SK-N-SH (cell line): ENCODE data around the gene KCTD11. TPM values are rescaled to one million over a fixed set of nuclear protein-coding genes. Genes with fewer than 3 reads are reported as not detected.
"Not testable (repeated sequence)": the region's sequence is repeated elsewhere in the genome, so short reads cannot be mapped to it uniquely, and the experiment has no call there.

ENCODE experiments used
- CTCF ChIA-PET: fragments of 300-600, 350-600 bp; formaldehyde crosslinking; extraction: SDS; loops from one replicate; lab custom pipeline; 2021; lab: Yijun Ruan, JAX
- POLR2A ChIA-PET: fragments of 350-600 bp; sonication (Branson Sonifier 250); formaldehyde crosslinking; extraction: SDS; loops from one replicate; lab custom pipeline; 2020; ENCODE audit warnings: antibody characterized with exemption, inconsistent platforms; lab: Yijun Ruan, JAX
- DNase-seq: peaks from one replicate; pipeline ENCODE4 v3.0.0; 2012
- H2AFZ ChIP-seq: fragments of 200-600 bp; sonication (generic); 2 replicates; pipeline ENCODE4 v1.8.1; 2016; ENCODE audit warnings: antibody characterized with exemption, mild to moderate bottlenecking, low read depth
- H3F3A ChIP-seq: fragments of 200-600 bp; sonication (generic); replicated peaks from 2 replicates; pipeline ENCODE3; 2016; ENCODE audit warnings: antibody characterized with exemption, mild to moderate bottlenecking; ENCODE audit not compliant: insufficient read depth
- H3K27ac ChIP-seq, 2 experiments: fragments of 200-500 bp in 1 of 2; fragments of 200-600 bp in 1 of 2; sonication (Bioruptor generic) in 1 of 2; sonication (generic), shearing (Covaris generic) in 1 of 2; 2 replicates each; pipeline versions ENCODE4 v1.5.1 to v1.6.1; 2014 to 2016; ENCODE audit warnings: low read depth in 2 of 2, inconsistent platforms in 1 of 2, low read length in 1 of 2, mild to moderate bottlenecking in 1 of 2, mixed read lengths in 1 of 2
- H3K27me3 ChIP-seq: fragments of 200-600 bp; sonication (generic), shearing (Covaris generic); 2 replicates; pipeline ENCODE4 v1.6.1; 2016; ENCODE audit warnings: mixed run types; ENCODE audit not compliant: insufficient read depth
- H3K36me3 ChIP-seq, 2 experiments: fragments of 200-500 bp in 1 of 2; fragments of 200-600 bp in 1 of 2; sonication (Bioruptor generic) in 1 of 2; sonication (generic) in 1 of 2; replicated peaks in 1 of 2; 2 replicates each; pipeline versions ENCODE3 to v1.5.1; 2014 to 2016; ENCODE audit warnings: low read length in 1 of 2, mild to moderate bottlenecking in 1 of 2; ENCODE audit not compliant: insufficient read depth in 2 of 2, control insufficient read depth in 1 of 2
- H3K4me1 ChIP-seq, 2 experiments: fragments of 200-500 bp in 1 of 2; fragments of 200-600 bp in 1 of 2; sonication (Bioruptor generic) in 1 of 2; sonication (generic), shearing (Covaris generic) in 1 of 2; 2 replicates each; pipeline versions ENCODE4 v1.5.1 to v1.6.1; 2014 to 2016; ENCODE audit warnings: low read depth in 1 of 2, low read length in 1 of 2, mixed run types in 1 of 2; ENCODE audit not compliant: insufficient read depth in 2 of 2, control insufficient read depth in 1 of 2
- H3K4me2 ChIP-seq: fragments of 200-600 bp; sonication (generic), shearing (Covaris generic); 2 replicates; pipeline ENCODE4 v1.6.1; 2017; ENCODE audit warnings: mixed run types
- H3K4me3 ChIP-seq, 2 experiments: fragments of 200-500 bp in 1 of 2; fragments of 200-600 bp in 1 of 2; sonication (Bioruptor generic) in 1 of 2; sonication (generic), shearing (Covaris generic) in 1 of 2; 2 replicates each; pipeline versions ENCODE4 v1.5.1 to v1.8.1; 2014 to 2016; ENCODE audit warnings: low read depth in 2 of 2, inconsistent platforms in 1 of 2, low read length in 1 of 2, mild to moderate bottlenecking in 1 of 2, mixed read lengths in 1 of 2, moderate library complexity in 1 of 2
- H3K79me2 ChIP-seq: fragments of 200-600 bp; sonication (generic); 2 replicates; pipeline ENCODE4 v1.8.1; 2017; ENCODE audit warnings: mild to moderate bottlenecking; ENCODE audit not compliant: insufficient read depth
- H3K9ac ChIP-seq: fragments of 200-600 bp; sonication (generic); 2 replicates; pipeline ENCODE4 v1.6.1; 2017; ENCODE audit warnings: mixed run types
- H3K9me2 ChIP-seq: fragments of 200-600 bp; sonication (generic); 2 replicates; pipeline ENCODE4 v1.6.1; 2017; ENCODE audit warnings: mixed run types
- H3K9me3 ChIP-seq: fragments of 200-600 bp; sonication (generic); 2 replicates; pipeline ENCODE4 v1.6.1; 2017; ENCODE audit warnings: mixed run types, mild to moderate bottlenecking, moderate library complexity
- H4K20me1 ChIP-seq: fragments of 200-600 bp; sonication (generic); 2 replicates; pipeline ENCODE4 v1.6.1; 2017; ENCODE audit warnings: mild to moderate bottlenecking, mixed run types; ENCODE audit not compliant: insufficient read depth
- CHD2 ChIP-seq: fragments of 150-350 bp; IDR thresholded peaks from 2 replicates; pipeline ENCODE4 v1.6.1; 2018; ENCODE audit warnings: low read length; ENCODE audit not compliant: partially characterized antibody
- ELF1 ChIP-seq: IDR thresholded peaks from 2 replicates; pipeline ENCODE4 v1.4.0; 2012
- EP300 ChIP-seq, 2 experiments: IDR thresholded peaks; 2 replicates each; pipeline versions ENCODE4 v1.4.0 to v1.6.1; 2012; ENCODE audit warnings: borderline replicate concordance in 1 of 2, low read depth in 1 of 2, low read length in 1 of 2
- EZH2phosphoT487 ChIP-seq: fragments of 200-600 bp; sonication (generic); IDR thresholded peaks from 2 replicates; pipeline ENCODE4 v1.6.1; 2017; ENCODE audit warnings: low read depth, mixed run types, mild to moderate bottlenecking, antibody characterized with exemption, moderate library complexity, borderline replicate concordance
- GATA2 ChIP-seq: sonication (generic); formaldehyde crosslinking; IDR thresholded peaks from 2 replicates; pipeline ENCODE4 v1.5.0; 2020; ENCODE audit warnings: mild to moderate bottlenecking, missing genetic modification reagents
- JUND ChIP-seq: IDR thresholded peaks from 2 replicates; pipeline ENCODE4 v1.4.0; 2012
- MEF2A ChIP-seq: IDR thresholded peaks from 2 replicates; pipeline ENCODE4 v1.4.0; 2012; ENCODE audit warnings: low read depth, borderline replicate concordance
- MXI1 ChIP-seq: IDR thresholded peaks from 2 replicates; pipeline ENCODE4 v1.6.1; 2012; ENCODE audit warnings: mild to moderate bottlenecking, low read depth, low read length, improper control_type of control experiment
- NRF1 ChIP-seq: IDR thresholded peaks from 2 replicates; pipeline ENCODE4 v1.6.1; 2012; ENCODE audit warnings: low read depth, mild to moderate bottlenecking, low read length
- PBX3 ChIP-seq: IDR thresholded peaks from 2 replicates; pipeline ENCODE4; 2012
- POLR2AphosphoS5 ChIP-seq: IDR thresholded peaks from 2 replicates; pipeline ENCODE4 v1.6.1; 2012; ENCODE audit warnings: low read depth, low read length
- RXRA ChIP-seq: IDR thresholded peaks from 2 replicates; pipeline ENCODE4 v1.4.0; 2012; ENCODE audit warnings: low read depth, mild to moderate bottlenecking, borderline replicate concordance
- SMC3 ChIP-seq: IDR thresholded peaks from 2 replicates; pipeline ENCODE4 v1.6.1; 2012; ENCODE audit warnings: low read depth, low read length, improper control_type of control experiment
- TAF1 ChIP-seq: IDR thresholded peaks from 2 replicates; pipeline ENCODE4 v1.6.1; 2012; ENCODE audit warnings: low read depth, mild to moderate bottlenecking, low read length, moderate library complexity, borderline replicate concordance
- TCF12 ChIP-seq: IDR thresholded peaks from 2 replicates; pipeline ENCODE4 v1.4.0; 2012
- USF1 ChIP-seq: IDR thresholded peaks from 2 replicates; pipeline ENCODE4 v1.4.0; 2012; ENCODE audit warnings: low read depth, borderline replicate concordance
- YY1 ChIP-seq: IDR thresholded peaks from 2 replicates; pipeline ENCODE4 v1.4.0; 2012; ENCODE audit warnings: low read depth, mild to moderate bottlenecking
- WGBS: methylation state at CpG from one replicate; pipeline ENCODE4 v1.1.6; 2017; ENCODE audit warnings: low lambda C conversion rate; 5-methylcytosine and 5-hydroxymethylcytosine counted together
- polyA plus RNA-seq, 3 experiments: library from polyadenylated mRNA; depleted of rRNA; stranded (reverse); fragments of >200 nt; gene quantifications; 2 replicates each; pipeline ENCODE4 v1.2.3, GENCODE V29; 2012
- TF ChIP-seq, protein P1 (sequence below): IDR thresholded peaks from 2 replicates; pipeline ENCODE4 v1.4.0; 2012; ENCODE audit warnings: low read depth, borderline replicate concordance
- TF ChIP-seq, protein P2 (sequence below): fragments of 150-350 bp; IDR thresholded peaks from 2 replicates; pipeline ENCODE4 v1.6.1; 2017; ENCODE audit warnings: antibody characterized with exemption, low read length, low read depth, borderline replicate concordance
- TF ChIP-seq, protein P3 (sequence below): IDR thresholded peaks from 2 replicates; pipeline ENCODE4 v1.6.1; 2012; ENCODE audit warnings: mild to moderate bottlenecking, low read depth, low read length, moderate library complexity

Gene KCTD11
- polyA plus RNA-seq, 1 of the 3 experiments (the other 2 are of a cell fraction): 9.5 TPM

DNA sequence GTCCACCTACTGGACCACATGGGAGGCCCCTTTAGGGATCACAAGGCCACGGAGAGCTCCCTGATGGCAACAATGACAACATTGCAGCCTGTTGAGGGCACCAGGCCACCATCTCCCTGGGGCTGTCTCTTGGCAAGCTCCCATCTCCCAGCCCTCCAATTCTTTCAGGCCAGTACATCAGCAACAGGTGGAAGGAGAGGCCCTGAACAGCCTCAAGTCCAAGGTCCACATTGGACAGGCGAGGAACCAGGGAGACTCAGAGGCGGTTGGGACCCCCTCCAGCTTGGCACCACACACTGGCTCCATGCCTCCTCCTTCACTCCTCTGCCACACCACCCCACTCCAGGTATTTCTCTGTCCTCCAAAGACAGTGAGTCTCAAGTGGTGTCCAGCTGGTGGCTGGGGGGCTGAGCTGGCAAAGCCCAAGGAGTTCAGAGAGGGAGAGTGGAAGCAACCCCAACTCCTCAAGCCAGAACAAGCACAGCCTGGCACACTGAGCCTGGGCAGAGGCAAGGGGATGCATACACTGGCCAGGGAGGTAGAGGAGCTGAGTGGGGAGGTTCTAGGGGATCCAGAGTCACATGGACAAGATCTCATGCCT, 16.9 kb upstream of the KCTD11 start:
- no peak overlapping the region for H3K9ac ChIP-seq
- CTCF ChIA-PET: interaction anchor here (0.9 to 4.8 kb wide), 4 partner anchors 10 to 39 kb away, joined by 3 to 33 read pairs (median 18); no protein-coding TSS in a partner anchor
- POLR2A ChIA-PET: no interaction called here
- DNase-seq: no peak
- H3F3A ChIP-seq: no peaks in the 10 kb centered on the region
- no peaks in the 10 kb centered on the region for H3K9me3 ChIP-seq
- peaks cover 3 to 6% of the 10 kb centered on the region in 2 experiments; a peak in 2 of 4 replicates for H3K4me1 ChIP-seq
- H2AFZ ChIP-seq: no peak overlapping the region
- no peak overlapping the region for H3K4me3 ChIP-seq
- no peaks in the 10 kb centered on the region for H3K9me2 ChIP-seq
- WGBS: 83% methylated on average over 1 of the region's 3 CpGs
- no peaks in the 10 kb centered on the region for H4K20me1 ChIP-seq
- H3K4me2 ChIP-seq: no peak overlapping the region
- H3K79me2 ChIP-seq: no peaks in the 10 kb centered on the region
- no peaks in the 10 kb centered on the region for H3K36me3 ChIP-seq
- H3K27ac ChIP-seq: no peak overlapping the region
- TF ChIP-seq, protein P1, sequence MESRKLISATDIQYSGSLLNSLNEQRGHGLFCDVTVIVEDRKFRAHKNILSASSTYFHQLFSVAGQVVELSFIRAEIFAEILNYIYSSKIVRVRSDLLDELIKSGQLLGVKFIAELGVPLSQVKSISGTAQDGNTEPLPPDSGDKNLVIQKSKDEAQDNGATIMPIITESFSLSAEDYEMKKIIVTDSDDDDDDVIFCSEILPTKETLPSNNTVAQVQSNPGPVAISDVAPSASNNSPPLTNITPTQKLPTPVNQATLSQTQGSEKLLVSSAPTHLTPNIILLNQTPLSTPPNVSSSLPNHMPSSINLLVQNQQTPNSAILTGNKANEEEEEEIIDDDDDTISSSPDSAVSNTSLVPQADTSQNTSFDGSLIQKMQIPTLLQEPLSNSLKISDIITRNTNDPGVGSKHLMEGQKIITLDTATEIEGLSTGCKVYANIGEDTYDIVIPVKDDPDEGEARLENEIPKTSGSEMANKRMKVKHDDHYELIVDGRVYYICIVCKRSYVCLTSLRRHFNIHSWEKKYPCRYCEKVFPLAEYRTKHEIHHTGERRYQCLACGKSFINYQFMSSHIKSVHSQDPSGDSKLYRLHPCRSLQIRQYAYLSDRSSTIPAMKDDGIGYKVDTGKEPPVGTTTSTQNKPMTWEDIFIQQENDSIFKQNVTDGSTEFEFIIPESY: no peak
- TF ChIP-seq ELF1 (no peak), MXI1 (no peak), USF1 (no peak), YY1 (no peak), TCF12 (no peak), PBX3 (no peak), POLR2AphosphoS5 (no peak), RXRA (no peak), CHD2 (no peak), JUND (no peak), NRF1 (no peak), EP300 (IDR thresholded peaks at IDR 0.05; ENCODE audit: borderline replicate concordance in 1 of 2, low read depth in 1 of 2, low read length in 1 of 2) (no peak), MEF2A (no peak), TAF1 (no peak), GATA2 (CRISPR knock-in tag) (no peak), SMC3 (no peak), EZH2phosphoT487 (no peak)
- TF ChIP-seq, protein P2, sequence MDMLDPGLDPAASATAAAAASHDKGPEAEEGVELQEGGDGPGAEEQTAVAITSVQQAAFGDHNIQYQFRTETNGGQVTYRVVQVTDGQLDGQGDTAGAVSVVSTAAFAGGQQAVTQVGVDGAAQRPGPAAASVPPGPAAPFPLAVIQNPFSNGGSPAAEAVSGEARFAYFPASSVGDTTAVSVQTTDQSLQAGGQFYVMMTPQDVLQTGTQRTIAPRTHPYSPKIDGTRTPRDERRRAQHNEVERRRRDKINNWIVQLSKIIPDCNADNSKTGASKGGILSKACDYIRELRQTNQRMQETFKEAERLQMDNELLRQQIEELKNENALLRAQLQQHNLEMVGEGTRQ: no peak
- TF ChIP-seq, protein P3, sequence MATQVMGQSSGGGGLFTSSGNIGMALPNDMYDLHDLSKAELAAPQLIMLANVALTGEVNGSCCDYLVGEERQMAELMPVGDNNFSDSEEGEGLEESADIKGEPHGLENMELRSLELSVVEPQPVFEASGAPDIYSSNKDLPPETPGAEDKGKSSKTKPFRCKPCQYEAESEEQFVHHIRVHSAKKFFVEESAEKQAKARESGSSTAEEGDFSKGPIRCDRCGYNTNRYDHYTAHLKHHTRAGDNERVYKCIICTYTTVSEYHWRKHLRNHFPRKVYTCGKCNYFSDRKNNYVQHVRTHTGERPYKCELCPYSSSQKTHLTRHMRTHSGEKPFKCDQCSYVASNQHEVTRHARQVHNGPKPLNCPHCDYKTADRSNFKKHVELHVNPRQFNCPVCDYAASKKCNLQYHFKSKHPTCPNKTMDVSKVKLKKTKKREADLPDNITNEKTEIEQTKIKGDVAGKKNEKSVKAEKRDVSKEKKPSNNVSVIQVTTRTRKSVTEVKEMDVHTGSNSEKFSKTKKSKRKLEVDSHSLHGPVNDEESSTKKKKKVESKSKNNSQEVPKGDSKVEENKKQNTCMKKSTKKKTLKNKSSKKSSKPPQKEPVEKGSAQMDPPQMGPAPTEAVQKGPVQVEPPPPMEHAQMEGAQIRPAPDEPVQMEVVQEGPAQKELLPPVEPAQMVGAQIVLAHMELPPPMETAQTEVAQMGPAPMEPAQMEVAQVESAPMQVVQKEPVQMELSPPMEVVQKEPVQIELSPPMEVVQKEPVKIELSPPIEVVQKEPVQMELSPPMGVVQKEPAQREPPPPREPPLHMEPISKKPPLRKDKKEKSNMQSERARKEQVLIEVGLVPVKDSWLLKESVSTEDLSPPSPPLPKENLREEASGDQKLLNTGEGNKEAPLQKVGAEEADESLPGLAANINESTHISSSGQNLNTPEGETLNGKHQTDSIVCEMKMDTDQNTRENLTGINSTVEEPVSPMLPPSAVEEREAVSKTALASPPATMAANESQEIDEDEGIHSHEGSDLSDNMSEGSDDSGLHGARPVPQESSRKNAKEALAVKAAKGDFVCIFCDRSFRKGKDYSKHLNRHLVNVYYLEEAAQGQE: no peak
- peaks cover 13% of the 10 kb centered on the region; the same call in 1 of the 2 replicates for H3K27me3 ChIP-seq

GRCh38 chr17:7335765-7336164, 16.2 kb upstream of the KCTD11 start:
- CTCF ChIA-PET: interaction anchor here (0.9 to 4.8 kb wide), 5 partner anchors 9 to 39 kb away, joined by 3 to 33 read pairs (median 8); no protein-coding TSS in a partner anchor
- H4K20me1 ChIP-seq, H3K79me2 ChIP-seq, H3K9ac ChIP-seq, H3K9me2 ChIP-seq, H3K4me2 ChIP-seq, H3K4me3 ChIP-seq, DNase-seq, H3K27ac ChIP-seq, H3K9me3 ChIP-seq, H3F3A ChIP-seq, H2AFZ ChIP-seq, H3K4me1 ChIP-seq, H3K36me3 ChIP-seq: not testable (repeated sequence)
- POLR2A ChIA-PET: interaction anchor here (0.6 kb wide), 1 partner anchor 298 kb away, joined by 3 read pairs; no protein-coding TSS in a partner anchor
- 75% methylated on average over 13 of the region's 13 CpGs for WGBS
- H3K27me3 ChIP-seq: peaks cover 18% of the 10 kb centered on the region
